Spleen (tissue), 11 donors: ENCODE results near the gene CSNK1E. TPM values are rescaled to one million over a fixed set of nuclear protein-coding genes. Genes with fewer than 3 reads are reported as not detected.
A peak's percentile ranks its signal among the peaks of the same experiment; 100 is the strongest.
"Not testable (repeated sequence)": the region's sequence is repeated elsewhere in the genome, so short reads cannot be mapped to it uniquely, and the experiment has no call there.

Source experiments
- DNase-seq: peaks from one replicate; pipeline ENCODE4 v3.0.0-alpha.2; 2020
- H3K27ac ChIP-seq, 8 donors: fragments of 200-600 bp; sonication (generic) in 7 of 8; 1 replicate in 4 of 8; 2 replicates in 4 of 8; pipeline versions ENCODE4 v1.5.0 to v1.8.0; 2016 to 2021; ENCODE audit warnings: inconsistent platforms in 4 of 8, mild to moderate bottlenecking in 4 of 8, moderate library complexity in 1 of 8
- H3K27me3 ChIP-seq, 7 donors: fragments of 200-600 bp; sonication (generic) in 6 of 7; replicated peaks in 1 of 7; 1 replicate in 4 of 7; 2 replicates in 3 of 7; pipeline versions ENCODE4 v1.5.0 to v1.8.0; 2016 to 2021; ENCODE audit warnings: inconsistent platforms in 3 of 7, mild to moderate bottlenecking in 1 of 7
- H3K36me3 ChIP-seq, 6 donors: fragments of 200-600 bp; sonication (generic) in 5 of 6; 1 replicate in 4 of 6; 2 replicates in 2 of 6; pipeline versions ENCODE4 v1.5.0 to v1.8.0; 2016 to 2021; ENCODE audit warnings: inconsistent platforms in 2 of 6
- H3K4me1 ChIP-seq, 6 donors: fragments of 200-600 bp; sonication (generic) in 5 of 6; 1 replicate in 3 of 6; 2 replicates in 3 of 6; pipeline versions ENCODE4 v1.5.0 to v1.8.0; 2016 to 2021; ENCODE audit warnings: inconsistent platforms in 3 of 6
- H3K4me3 ChIP-seq, 8 donors: fragments of 200-600 bp; sonication (generic) in 7 of 8; 1 replicate in 4 of 8; 2 replicates in 4 of 8; pipeline versions ENCODE4 v1.5.0 to v1.8.0; 2016 to 2021; ENCODE audit warnings: inconsistent platforms in 4 of 8, mild to moderate bottlenecking in 4 of 8, moderate library complexity in 2 of 8
- H3K9me3 ChIP-seq, 8 donors: fragments of 200-600 bp; sonication (generic) in 7 of 8; 1 replicate in 4 of 8; 2 replicates in 4 of 8; pipeline versions ENCODE4 v1.5.0 to v1.8.0; 2016 to 2021; ENCODE audit warnings: inconsistent platforms in 4 of 8
- CTCF ChIP-seq, 11 experiments: fragments of 200-600 bp in 7 of 11; fragments of 450-650 bp in 4 of 11; sonication (generic) in 4 of 11; IDR thresholded peaks in 8 of 11; conservative IDR thresholded peaks in 3 of 11; 1 replicate in 7 of 11; 2 replicates in 4 of 11; pipeline versions ENCODE4 v1.4.0 to v1.8.0; 2016 to 2021; ENCODE audit warnings: antibody characterized with exemption in 11 of 11, inconsistent platforms in 4 of 11, mild to moderate bottlenecking in 1 of 11
- POLR2A ChIP-seq, 3 donors: fragments of 450-650 bp; IDR thresholded peaks; one replicate each; pipeline ENCODE4 v1.5.1; 2017; ENCODE audit warnings: antibody characterized with exemption in 3 of 3, mild to moderate bottlenecking in 1 of 3
- POLR2AphosphoS5 ChIP-seq, 3 donors: sonication (generic); formaldehyde crosslinking; IDR thresholded peaks; one replicate each; pipeline ENCODE4 v1.5.1; 2017; ENCODE audit warnings: antibody characterized with exemption in 3 of 3
- WGBS, 5 donors: extraction: QIAGEN DNeasy Blood & Tissue Kit in 3 of 5; methylation state at CpG; one replicate each; pipeline versions ENCODE4 v1.1.5 to v1.1.7; 2013 to 2018; 5-methylcytosine and 5-hydroxymethylcytosine counted together
- intact Hi-C: fragments of 100-400 bp; cut with DNase I; formaldehyde crosslinking; loops from one replicate; pipeline ENCODE4 v1.15.0; 2023; ENCODE audit warnings: low total_unique reads
- polyA plus RNA-seq, 3 donors: library from polyadenylated mRNA; stranded (reverse); fragments of 200-250 nt; gene quantifications; one replicate each; pipeline ENCODE4 v1.2.1, GENCODE V29; 2013
- total RNA-seq, 7 donors: library from RNA; depleted of rRNA in 3 of 7; stranded (reverse); fragments of >200 nt in 3 of 7; fragmentation: NEBNext Ultra II Directional in 4 of 7; extraction: Animal tissue kit (Norgen Biotek cat#: 25700) in 4 of 7; gene quantifications; one replicate each; pipeline versions ENCODE4 v1.1.0 to v1.2.1, GENCODE V29; 2016 to 2021
- donor health status: healthy with polysubstance abuse.
- donor health status: DM: no; HTN: no; CAD: no; lungs with moderate emphysema.
- donor health status: DM: no; HTN: no; CAD: no.
- donor health status: Bipolar disorder and iron deficiency.
- donor health status: healthy.
- donor health status: DM: no; HTN: no; CAD: no.
- donor health status: DM: yes; HTN: yes; CAD: no.

CSNK1E gene
- total and polyA plus RNA-seq, 10 donors, result 32.8 to 157 (median 103) TPM

DNA sequence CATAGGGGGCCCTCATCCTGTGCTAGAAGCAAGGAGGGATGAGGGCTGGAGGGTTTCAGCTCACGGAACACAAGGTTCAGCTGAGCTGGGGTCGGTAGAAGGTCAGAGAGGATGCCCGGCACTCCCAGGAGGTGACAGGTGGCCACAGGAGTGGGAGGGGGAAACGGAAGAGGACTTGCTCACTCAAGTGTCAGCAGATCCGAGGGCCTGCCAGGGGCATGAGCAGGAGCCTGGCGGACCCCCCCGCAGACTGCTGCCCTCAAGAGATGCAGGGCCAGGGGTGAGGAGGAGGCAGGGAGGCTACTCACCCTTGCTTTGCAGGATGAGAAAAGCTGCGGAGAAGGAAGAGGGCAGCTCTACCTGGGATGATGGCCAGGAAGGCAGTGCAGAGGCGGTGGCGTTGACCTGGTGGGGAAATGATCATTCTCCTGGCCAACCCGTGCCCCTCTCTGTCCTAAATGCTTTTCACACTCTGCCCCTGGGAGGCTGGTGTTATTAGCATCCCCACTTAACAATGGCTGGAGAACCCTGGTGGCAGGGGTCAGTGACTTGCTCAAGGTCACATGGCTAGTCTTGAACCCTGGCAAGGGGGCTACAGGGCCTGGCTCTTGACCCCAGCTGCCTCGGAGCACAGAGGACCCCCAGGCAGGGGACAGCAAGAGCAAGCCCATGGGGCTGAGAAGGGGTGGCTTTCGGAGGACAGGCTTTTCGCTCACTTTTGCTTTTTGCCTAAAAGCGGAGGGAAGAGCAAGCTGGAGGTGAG, 30.1 kb upstream of the CSNK1E start:
- intact Hi-C loops, result no loop called here
- peaks cover 0 to 19% (median 0%) of the 10 kb centered on the region in 7 donors for H3K27me3 ChIP-seq
- peaks cover 0 to 15% (median 0%) of the 10 kb centered on the region in 6 donors for H3K36me3 ChIP-seq
- no peaks in the 10 kb centered on the region for H3K9me3 ChIP-seq
- no peak for TF ChIP-seq CTCF (IDR thresholded peaks at IDR 0.05 in 8 of 11, conservative IDR thresholded peaks at IDR 0.05 in 3 of 11)
- TF ChIP-seq POLR2AphosphoS5 (IDR thresholded peaks at IDR 0.05), result peak in 2 of 3 donors; percentile 36 to 43
- WGBS, 5 donors, result 40 to 61% (median 51%) methylated on average over 13 to 15 of the region's 15 CpGs
- peak; percentile 58 for DNase-seq
- H3K4me3 ChIP-seq, result no peak overlapping the region
- no peak overlapping the region for H3K27ac ChIP-seq
- no peaks in the 10 kb centered on the region for H3K4me1 ChIP-seq

DNA sequence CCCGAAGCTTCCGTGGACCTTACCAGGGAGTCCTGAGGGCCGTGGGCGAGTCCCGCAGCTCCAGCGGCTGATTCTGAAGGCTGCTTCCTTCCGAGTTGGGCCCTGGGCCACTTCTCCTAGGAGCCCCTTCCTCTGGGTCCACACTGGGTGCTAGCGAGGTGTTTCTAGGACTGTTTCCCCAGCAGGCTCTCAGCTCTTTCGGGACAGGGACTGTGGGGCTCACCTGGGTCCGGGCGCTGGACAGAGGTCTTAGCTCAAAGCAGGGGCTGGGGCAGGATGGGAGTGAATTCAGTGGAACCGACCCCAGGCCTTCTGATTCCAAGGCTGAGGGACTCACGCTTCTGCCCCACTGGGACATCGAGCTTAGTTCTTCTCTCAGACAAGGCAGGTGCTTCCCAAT, 29.3 kb upstream of the CSNK1E start:
- 71 to 81% (median 73%) methylated on average over 12 to 14 of the region's 14 CpGs for WGBS, 5 donors
- Histone ChIP-seq H3K9me3 (no peaks in the 10 kb centered on the region), H3K4me3 (no peak overlapping the region), H3K4me1 (no peaks in the 10 kb centered on the region), H3K27ac (no peak overlapping the region), H3K27me3 (peaks cover 0 to 19% (median 0%) of the 10 kb centered on the region in 7 donors), H3K36me3 (peaks cover 0 to 11% (median 0%) of the 10 kb centered on the region in 6 donors)
- intact Hi-C loops, result no loop called here
- DNase-seq, result peak; percentile 50
- TF ChIP-seq CTCF (IDR thresholded peaks at IDR 0.05 in 8 of 11, conservative IDR thresholded peaks at IDR 0.05 in 3 of 11) (no peak), POLR2A (IDR thresholded peaks at IDR 0.05) (no peak), POLR2AphosphoS5 (IDR thresholded peaks at IDR 0.05) (peak in 1 of 3 donors; percentile 5)

- peak in 1 of 3 donors; percentile 18 for TF ChIP-seq POLR2AphosphoS5 (IDR thresholded peaks at IDR 0.05)
- TF ChIP-seq POLR2A (IDR thresholded peaks at IDR 0.05), result no peak
- 92 to 96% (median 93%) methylated on average over 6 of the region's 6 CpGs for WGBS, 5 donors
- Histone ChIP-seq H3K27me3 (peaks cover 0 to 19% (median 0%) of the 10 kb centered on the region in 7 donors), H3K27ac (no peak overlapping the region), H3K4me1 (no peaks in the 10 kb centered on the region), H3K9me3 (no peaks in the 10 kb centered on the region), H3K4me3 (no peak overlapping the region), H3K36me3 (peaks cover 0 to 4% (median 0%) of the 10 kb centered on the region in 6 donors)
- intact Hi-C loops, result no loop called here
- DNase-seq, result peak; percentile 29
Measured at GRCh38 chr22:38345782-38346181, 28.5 kb upstream of the CSNK1E start.

- H3K36me3 ChIP-seq, intact Hi-C loops, H3K4me3 ChIP-seq, H3K27ac ChIP-seq, H3K9me3 ChIP-seq: not testable (repeated sequence)
- DNase-seq, result peak; percentile 2
- H3K27me3 ChIP-seq, result peaks cover 0 to 38% (median 9%) of the 10 kb centered on the region in 7 donors
- H3K4me1 ChIP-seq, result peaks cover 0 to 20% (median 14%) of the 10 kb centered on the region in 6 donors
- WGBS, 5 donors, result 89 to 93% (median 92%) methylated on average over 6 of the region's 6 CpGs
Measured at GRCh38 chr22:38339893-38340292, 22.7 kb upstream of the CSNK1E start.

GRCh38 chr22:38338772-38339379, 21.6 kb upstream of the CSNK1E start:
- no peaks in the 10 kb centered on the region for H3K36me3 ChIP-seq
- intact Hi-C loops, result no loop called here
- H3K4me3 ChIP-seq, result no peak overlapping the region
- 85 to 95% (median 89%) methylated on average over 4 of the region's 4 CpGs for whole genome bisulfite sequencing, 5 donors
- no peaks in the 10 kb centered on the region for H3K9me3 ChIP-seq
- peaks cover 0 to 22% (median 14%) of the 10 kb centered on the region in 6 donors for H3K4me1 ChIP-seq
- H3K27me3 ChIP-seq, result peaks cover 0 to 34% (median 9%) of the 10 kb centered on the region in 7 donors
- DNase-seq, result peak; percentile 13
- TF ChIP-seq POLR2A (IDR thresholded peaks at IDR 0.05) (no peak), POLR2AphosphoS5 (IDR thresholded peaks at IDR 0.05) (no peak), CTCF (IDR thresholded peaks at IDR 0.05 in 8 of 11, conservative IDR thresholded peaks at IDR 0.05 in 3 of 11) (no peak)
- H3K27ac ChIP-seq, result no peak overlapping the region
